OCI-LY1 (cell line): ENCODE data around the gene FAM240A.

ENCODE experiments used
- H2AFZ ChIP-seq: fragments of 200-600 bp; sonication (generic), shearing (Covaris generic); 2 replicates; pipeline ENCODE4 v1.6.0; 2014; ENCODE audit warnings: antibody characterized with exemption, mild to moderate bottlenecking, low read length
- H3F3A ChIP-seq: fragments of 200-600 bp; sonication (generic), shearing (Covaris generic); 2 replicates; pipeline ENCODE4 v1.6.0; 2014; ENCODE audit warnings: mild to moderate bottlenecking, antibody characterized with exemption, low read length, moderate library complexity; ENCODE audit not compliant: insufficient read depth
- H3K27ac ChIP-seq: fragments of 200-600 bp; sonication (generic); 2 replicates; pipeline ENCODE4 v1.5.1; 2014; ENCODE audit warnings: low read length, mixed run types, mild to moderate bottlenecking, low read depth; ENCODE audit not compliant: poor library complexity, severe bottlenecking
- H3K27me3 ChIP-seq: fragments of 200-600 bp; sonication (generic); 2 replicates; pipeline ENCODE4 v1.6.0; 2014; ENCODE audit warnings: antibody characterized with exemption, mild to moderate bottlenecking, low read length, moderate library complexity; ENCODE audit not compliant: insufficient read depth
- H3K36me3 ChIP-seq: fragments of 200-600 bp; sonication (generic); 2 replicates; pipeline ENCODE4 v1.6.1; 2014; ENCODE audit warnings: mild to moderate bottlenecking, antibody characterized with exemption, low read length, moderate library complexity, mixed read lengths; ENCODE audit not compliant: insufficient read depth
- H3K4me1 ChIP-seq: fragments of 200-600 bp; sonication (generic); 2 replicates; pipeline ENCODE4 v1.5.1; 2014; ENCODE audit warnings: mild to moderate bottlenecking, low read length, moderate library complexity; ENCODE audit not compliant: insufficient read depth, severe bottlenecking
- H3K4me2 ChIP-seq: fragments of 200-600 bp; sonication (generic), shearing (Covaris generic); 2 replicates; pipeline ENCODE4 v1.6.1; 2014; ENCODE audit warnings: low read length
- H3K4me3 ChIP-seq: fragments of 200-600 bp; sonication (generic); 2 replicates; pipeline ENCODE4 v1.5.1; 2014; ENCODE audit warnings: low read length, low read depth, mild to moderate bottlenecking, mixed read lengths; ENCODE audit not compliant: poor library complexity, severe bottlenecking
- H3K79me2 ChIP-seq: fragments of 200-600 bp; shearing (Covaris generic); 2 replicates; pipeline ENCODE4 v1.6.1; 2016; ENCODE audit warnings: mixed run types, low read length, mixed read lengths; ENCODE audit not compliant: insufficient read depth
- H3K9ac ChIP-seq: fragments of 200-600 bp; sonication (generic), shearing (Covaris generic); 2 replicates; pipeline ENCODE4 v1.6.1; 2014; ENCODE audit warnings: mild to moderate bottlenecking, low read length, mixed read lengths
- H3K9me2 ChIP-seq: fragments of 200-600 bp; sonication (generic), shearing (Covaris generic); 2 replicates; pipeline ENCODE4 v1.6.1; 2014; ENCODE audit warnings: low read depth, mild to moderate bottlenecking, low read length, mixed read lengths
- H3K9me3 ChIP-seq: fragments of 200-600 bp; shearing (Covaris generic); 2 replicates; pipeline ENCODE4 v1.6.1; 2014; ENCODE audit warnings: low read length, mixed read lengths
- H4K20me1 ChIP-seq: fragments of 200-600 bp; sonication (generic), shearing (Covaris generic); 2 replicates; pipeline ENCODE4 v1.6.0; 2016; ENCODE audit warnings: mild to moderate bottlenecking, low read length; ENCODE audit not compliant: insufficient read depth
- CTCF ChIP-seq: fragments of 200-600 bp; sonication (generic), shearing (Covaris generic); IDR thresholded peaks from 2 replicates; pipeline ENCODE4 v1.5.1; 2017; ENCODE audit warnings: mild to moderate bottlenecking, antibody characterized with exemption, low read length, moderate library complexity, mixed read lengths
- EZH2 ChIP-seq: fragments of 200-600 bp; sonication (generic), shearing (Covaris generic); IDR thresholded peaks from 2 replicates; pipeline ENCODE4 v1.8.0; 2017; ENCODE audit warnings: borderline replicate concordance, mixed run types, mild to moderate bottlenecking, antibody characterized with exemption, low read length, moderate library complexity, mixed read lengths

The FAM240A gene

GRCh38 chr3:46664188-46664970 lies 52.1 kb downstream of the FAM240A start:
- Histone ChIP-seq H3K9me3 (no peaks in the 10 kb centered on the region), H3K4me3 (no peak overlapping the region), H3K9me2 (no peaks in the 10 kb centered on the region), H3K79me2 (no peaks in the 10 kb centered on the region), H3K27me3 (no peaks in the 10 kb centered on the region), H3K27ac (no peak overlapping the region), H4K20me1 (no peaks in the 10 kb centered on the region), H3K9ac (no peak overlapping the region), H3F3A (no peaks in the 10 kb centered on the region), H2AFZ (no peak overlapping the region), H3K36me3 (no peaks in the 10 kb centered on the region), H3K4me1 (no peaks in the 10 kb centered on the region), H3K4me2 (no peak overlapping the region)
- TF ChIP-seq CTCF (no peak), EZH2 (no peak)

- Histone ChIP-seq H3F3A (no peaks in the 10 kb centered on the region), H3K9me2 (no peaks in the 10 kb centered on the region), H2AFZ (no peak overlapping the region), H3K9me3 (no peaks in the 10 kb centered on the region), H3K27me3 (no peaks in the 10 kb centered on the region), H3K79me2 (no peaks in the 10 kb centered on the region), H3K9ac (no peak overlapping the region), H3K4me2 (no peak overlapping the region), H3K4me1 (no peaks in the 10 kb centered on the region), H3K27ac (no peak overlapping the region), H3K4me3 (no peak overlapping the region), H3K36me3 (no peaks in the 10 kb centered on the region), H4K20me1 (no peaks in the 10 kb centered on the region)
- TF ChIP-seq CTCF (no peak), EZH2 (no peak)
These were observed 52.8 kb downstream of the FAM240A start for GRCh38 chr3:46664971-46665762.

- Histone ChIP-seq H3K4me2 (no peak overlapping the region), H3K79me2 (no peaks in the 10 kb centered on the region), H4K20me1 (no peaks in the 10 kb centered on the region), H3K27ac (no peak overlapping the region), H3K9ac (no peak overlapping the region), H3K36me3 (no peaks in the 10 kb centered on the region), H3K9me2 (no peaks in the 10 kb centered on the region), H3K9me3 (no peaks in the 10 kb centered on the region), H2AFZ (no peak overlapping the region), H3K4me3 (no peak overlapping the region), H3K4me1 (no peaks in the 10 kb centered on the region), H3K27me3 (no peaks in the 10 kb centered on the region), H3F3A (no peaks in the 10 kb centered on the region)
- no peak for TF ChIP-seq EZH2
- no peak for TF ChIP-seq CTCF
These were observed 53.6 kb downstream of the FAM240A start for GRCh38 chr3:46665763-46666452.
